ENCODE data around the gene SLC26A9. TPM values are rescaled to one million over a fixed set of nuclear protein-coding genes. Genes with fewer than 3 reads are reported as not detected.
A peak's percentile ranks its signal among the peaks of the same experiment; 100 is the strongest.

Gene SLC26A9
- total RNA-seq, 1 donor = not detected

DNA sequence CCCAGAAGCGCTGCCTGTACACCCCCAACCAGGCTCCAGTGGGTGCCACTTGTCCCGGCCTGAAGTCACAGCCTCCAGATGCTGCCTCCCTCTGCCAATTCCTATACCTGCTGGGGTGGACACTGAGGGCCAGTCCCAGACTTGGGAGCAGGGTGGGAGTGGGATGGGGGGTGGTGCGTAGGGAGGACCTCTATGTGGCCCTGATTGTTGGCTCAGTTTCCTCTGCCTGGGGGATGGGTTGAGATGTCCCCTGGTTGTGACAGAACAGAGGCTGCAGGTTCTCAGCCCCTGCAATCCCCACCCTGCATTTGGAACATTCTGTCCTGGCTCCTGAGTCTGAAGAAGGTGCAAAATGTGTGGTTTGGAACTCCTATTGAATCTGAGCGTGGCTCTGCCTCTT lies 32.8 kb upstream of the SLC26A9 start:
- Histone ChIP-seq H3K4me3 (ENCODE audit: insufficient read depth, low read length) (no peak overlapping the region), H3K36me3 (ENCODE audit: insufficient read depth, low read length) (no peaks in the 10 kb centered on the region), H3K4me2 (ENCODE audit: insufficient read depth, low read length) (no peak overlapping the region), H3K9me3 (ENCODE audit: low read depth, low read length) (no peaks in the 10 kb centered on the region), H3K27ac (ENCODE audit: low read depth, low read length) (no peak overlapping the region), H4K20me1 (ENCODE audit: insufficient read depth, low read length) (no peaks in the 10 kb centered on the region), H3K27me3 (ENCODE audit: insufficient read depth, low read length) (no peaks in the 10 kb centered on the region), H3K4me1 (ENCODE audit: insufficient read depth, low read length) (peaks cover 11% of the 10 kb centered on the region), H3K79me2 (ENCODE audit: insufficient read depth, low read length) (no peaks in the 10 kb centered on the region), H2AFZ (ENCODE audit: low read length) (no peak overlapping the region)
- TF ChIP-seq, protein P1, sequence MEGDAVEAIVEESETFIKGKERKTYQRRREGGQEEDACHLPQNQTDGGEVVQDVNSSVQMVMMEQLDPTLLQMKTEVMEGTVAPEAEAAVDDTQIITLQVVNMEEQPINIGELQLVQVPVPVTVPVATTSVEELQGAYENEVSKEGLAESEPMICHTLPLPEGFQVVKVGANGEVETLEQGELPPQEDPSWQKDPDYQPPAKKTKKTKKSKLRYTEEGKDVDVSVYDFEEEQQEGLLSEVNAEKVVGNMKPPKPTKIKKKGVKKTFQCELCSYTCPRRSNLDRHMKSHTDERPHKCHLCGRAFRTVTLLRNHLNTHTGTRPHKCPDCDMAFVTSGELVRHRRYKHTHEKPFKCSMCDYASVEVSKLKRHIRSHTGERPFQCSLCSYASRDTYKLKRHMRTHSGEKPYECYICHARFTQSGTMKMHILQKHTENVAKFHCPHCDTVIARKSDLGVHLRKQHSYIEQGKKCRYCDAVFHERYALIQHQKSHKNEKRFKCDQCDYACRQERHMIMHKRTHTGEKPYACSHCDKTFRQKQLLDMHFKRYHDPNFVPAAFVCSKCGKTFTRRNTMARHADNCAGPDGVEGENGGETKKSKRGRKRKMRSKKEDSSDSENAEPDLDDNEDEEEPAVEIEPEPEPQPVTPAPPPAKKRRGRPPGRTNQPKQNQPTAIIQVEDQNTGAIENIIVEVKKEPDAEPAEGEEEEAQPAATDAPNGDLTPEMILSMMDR (IDR thresholded peaks at IDR 0.05; ENCODE audit: extremely low read depth, low read depth, low read length) = no peak
- peak; percentile 48 for DNase-seq (ENCODE audit: insufficient read length, low spot score, missing footprints)

DNA sequence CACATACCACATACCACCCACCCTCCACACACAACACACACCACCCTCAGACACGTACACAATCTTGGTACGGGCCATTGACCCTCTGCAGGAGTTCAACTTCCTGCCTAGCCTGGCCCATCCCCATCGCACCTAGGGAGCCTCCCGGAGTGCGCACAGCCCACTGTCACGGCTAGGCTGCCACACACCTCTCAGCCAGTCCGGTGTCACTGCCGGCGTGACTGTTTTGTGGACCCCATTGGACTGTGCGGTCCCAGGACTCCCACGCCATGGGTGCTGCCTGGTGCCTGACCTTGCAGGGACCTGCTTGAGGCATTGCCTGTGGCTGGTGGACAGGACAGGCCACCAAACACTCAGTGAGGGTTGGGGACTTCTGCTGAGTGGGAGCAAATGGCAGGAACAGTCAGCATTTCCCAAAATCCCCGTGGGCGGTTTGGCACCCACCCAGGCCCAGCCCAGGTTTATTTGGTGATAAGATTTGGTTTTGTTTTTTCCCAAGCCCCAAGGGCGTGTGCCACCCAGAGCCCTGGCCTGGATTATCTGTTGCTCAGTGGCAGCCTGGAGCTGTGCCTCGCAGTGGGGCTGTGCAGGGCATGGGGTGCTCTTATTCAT lies 32.2 kb upstream of the SLC26A9 start:
- no peaks in the 10 kb centered on the region for H3K79me2 ChIP-seq (ENCODE audit: insufficient read depth, low read length)
- TF ChIP-seq, protein P1 (IDR thresholded peaks at IDR 0.05; ENCODE audit: extremely low read depth, low read depth, low read length) = no peak
- no peak overlapping the region for H3K27ac ChIP-seq (ENCODE audit: low read depth, low read length)
- DNase-seq (ENCODE audit: insufficient read length, low spot score, missing footprints) = no peak
- H2AFZ ChIP-seq (ENCODE audit: low read length) = no peak overlapping the region
- no peaks in the 10 kb centered on the region for H3K36me3 ChIP-seq (ENCODE audit: insufficient read depth, low read length)
- H3K27me3 ChIP-seq (ENCODE audit: insufficient read depth, low read length) = no peaks in the 10 kb centered on the region
- H3K9me3 ChIP-seq (ENCODE audit: low read depth, low read length) = no peaks in the 10 kb centered on the region
- H3K4me1 ChIP-seq (ENCODE audit: insufficient read depth, low read length) = peaks cover 11% of the 10 kb centered on the region
- no peak overlapping the region for H3K4me3 ChIP-seq (ENCODE audit: insufficient read depth, low read length)
- no peak overlapping the region for H3K4me2 ChIP-seq (ENCODE audit: insufficient read depth, low read length)
- H4K20me1 ChIP-seq (ENCODE audit: insufficient read depth, low read length) = no peaks in the 10 kb centered on the region

DNA sequence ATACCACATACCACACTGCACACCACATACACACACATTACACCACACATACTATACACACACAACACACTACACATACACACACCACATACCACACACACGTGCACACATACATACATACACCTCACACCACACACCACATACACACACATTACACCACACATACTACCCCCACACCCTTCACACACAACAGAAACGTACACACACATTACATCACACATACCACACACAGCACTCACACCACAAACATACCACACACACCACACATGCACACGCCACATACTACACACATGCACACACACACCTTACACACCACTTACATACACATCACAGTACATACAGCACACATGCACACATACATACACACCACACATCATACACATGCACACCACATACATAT lies 31.5 kb upstream of the SLC26A9 start:
- Histone ChIP-seq H3K9me3 (ENCODE audit: low read depth, low read length) (no peaks in the 10 kb centered on the region), H3K36me3 (ENCODE audit: insufficient read depth, low read length) (no peaks in the 10 kb centered on the region), H3K79me2 (ENCODE audit: insufficient read depth, low read length) (no peaks in the 10 kb centered on the region), H4K20me1 (ENCODE audit: insufficient read depth, low read length) (no peaks in the 10 kb centered on the region), H3K4me3 (ENCODE audit: insufficient read depth, low read length) (no peak overlapping the region), H3K4me2 (ENCODE audit: insufficient read depth, low read length) (no peak overlapping the region), H3K27me3 (ENCODE audit: insufficient read depth, low read length) (no peaks in the 10 kb centered on the region), H3K27ac (ENCODE audit: low read depth, low read length) (no peak overlapping the region), H2AFZ (ENCODE audit: low read length) (no peak overlapping the region), H3K4me1 (ENCODE audit: insufficient read depth, low read length) (peaks cover 11% of the 10 kb centered on the region)
- no peak for DNase-seq (ENCODE audit: insufficient read length, low spot score, missing footprints)
- TF ChIP-seq, protein P1 (IDR thresholded peaks at IDR 0.05; ENCODE audit: extremely low read depth, low read depth, low read length) = no peak

DNA sequence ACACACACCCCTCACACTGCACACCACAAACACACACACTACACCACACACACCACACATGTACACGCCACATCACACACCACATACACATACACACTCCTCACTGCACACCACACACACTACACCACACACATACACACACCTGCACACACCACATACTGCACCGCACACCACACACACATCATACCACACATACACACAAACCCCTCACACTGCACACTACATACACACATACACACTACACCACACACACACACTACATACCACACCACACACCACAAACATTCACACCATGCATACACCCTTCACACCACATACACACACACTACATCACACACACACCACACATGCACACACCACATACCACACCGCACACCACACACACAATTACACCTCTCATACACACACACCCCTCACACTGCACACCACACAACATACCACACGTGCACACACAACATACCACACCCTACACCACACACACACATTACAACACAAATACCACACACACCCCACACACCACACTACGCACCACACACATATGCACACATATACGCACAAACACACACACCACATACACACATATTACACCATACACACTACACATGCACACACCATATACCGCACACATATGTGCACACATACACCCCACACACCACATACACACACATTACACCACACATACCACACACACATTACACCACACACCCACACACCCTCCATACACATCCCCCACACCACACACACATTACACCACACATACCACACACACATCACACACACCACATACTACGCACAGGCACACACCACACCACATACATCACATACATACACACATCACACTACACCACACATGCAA lies 30.3 kb upstream of the SLC26A9 start:
- Histone ChIP-seq H3K79me2 (ENCODE audit: insufficient read depth, low read length) (no peaks in the 10 kb centered on the region), H4K20me1 (ENCODE audit: insufficient read depth, low read length) (no peaks in the 10 kb centered on the region), H3K36me3 (ENCODE audit: insufficient read depth, low read length) (no peaks in the 10 kb centered on the region), H3K4me1 (ENCODE audit: insufficient read depth, low read length) (peaks cover 11% of the 10 kb centered on the region), H3K9me3 (ENCODE audit: low read depth, low read length) (no peaks in the 10 kb centered on the region), H3K27ac (ENCODE audit: low read depth, low read length) (no peak overlapping the region), H3K4me3 (ENCODE audit: insufficient read depth, low read length) (no peak overlapping the region), H3K4me2 (ENCODE audit: insufficient read depth, low read length) (no peak overlapping the region), H3K27me3 (ENCODE audit: insufficient read depth, low read length) (no peaks in the 10 kb centered on the region), H2AFZ (ENCODE audit: low read length) (no peak overlapping the region)
- no peak for DNase-seq (ENCODE audit: insufficient read length, low spot score, missing footprints)
- TF ChIP-seq, protein P1 (IDR thresholded peaks at IDR 0.05; ENCODE audit: extremely low read depth, low read depth, low read length) = no peak

Data from osteoblast (primary cell).